Measurements from ENCODE around the gene OR2V2.
"Not testable (repeated sequence)": the region's sequence is repeated elsewhere in the genome, so short reads cannot be mapped to it uniquely, and the experiment has no call there.

- not testable (repeated sequence) for TF ChIP-seq CTCF (IDR thresholded peaks at IDR 0.05; ENCODE audit: low read depth, low read length, missing input control); SP1 (IDR thresholded peaks at IDR 0.05); RAD21 (IDR thresholded peaks at IDR 0.05); REST (IDR thresholded peaks at IDR 0.05); YY1 (IDR thresholded peaks at IDR 0.05); RXRA (IDR thresholded peaks at IDR 0.05); MAX (IDR thresholded peaks at IDR 0.05); TAF1 (conservative IDR thresholded peaks at IDR 0.05); GABPA (IDR thresholded peaks at IDR 0.05 in 1 of 2, conservative IDR thresholded peaks at IDR 0.05 in 1 of 2); ATF3 (IDR thresholded peaks at IDR 0.05); ZBTB33 (IDR thresholded peaks at IDR 0.05); HNF4A (conservative IDR thresholded peaks at IDR 0.05); EGR1 (IDR thresholded peaks at IDR 0.05; ENCODE audit: low read depth in 2 of 2)
These were observed 49.5 kb upstream of the OR2V2 start for GRCh38 chr5:181097759-181098491.

All from liver (tissue), 3 donors.